Astrocyte of the cerebellum (primary cell): ENCODE data around the gene UCP1.

Experiments
- DNase-seq: peaks from one replicate; pipeline ENCODE4 v3.0.0-alpha.2; 2011; ENCODE audit warnings: low read depth
- H3K4me3 ChIP-seq: 2 replicates; pipeline ENCODE4 v1.5.1; 2011; ENCODE audit warnings: mild to moderate bottlenecking, low read depth, low read length, moderate library complexity
- CTCF ChIP-seq: IDR thresholded peaks from 2 replicates; pipeline ENCODE4 v1.5.1; 2012; ENCODE audit warnings: low read length, low read depth, moderate library complexity, mild to moderate bottlenecking; ENCODE audit errors: missing control alignments
- in situ Hi-C: cut with HindIII; loops from 2 replicates; pipeline ENCODE4 v1.10.0; 2017; ENCODE audit warnings: low sequenced_read_pairs

The UCP1 gene

GRCh38 chr4:140581078-140581477, 12.3 kb upstream of the UCP1 start:
- H3K4me3 ChIP-seq = no peak overlapping the region
- in situ Hi-C loops = no loop called here
- no peak for DNase-seq
- TF ChIP-seq CTCF = no peak

GRCh38 chr4:140579278-140579677, 10.5 kb upstream of the UCP1 start:
- TF ChIP-seq CTCF = no peak
- DNase-seq = no peak
- in situ Hi-C loops = no loop called here
- H3K4me3 ChIP-seq = no peak overlapping the region

GRCh38 chr4:140575489-140575888, 6.7 kb upstream of the UCP1 start:
- in situ Hi-C loops = no loop called here
- DNase-seq = no peak
- no peak for TF ChIP-seq CTCF
- H3K4me3 ChIP-seq = no peak overlapping the region

GRCh38 chr4:140571620-140572019, 2.9 kb upstream of the UCP1 start:
- H3K4me3 ChIP-seq = no peak overlapping the region
- in situ Hi-C loops = no loop called here
- TF ChIP-seq CTCF = no peak
- DNase-seq = no peak

- no peak for DNase-seq
- H3K4me3 ChIP-seq = peak overlapping the region; percentile 50
- TF ChIP-seq CTCF = no peak
- in situ Hi-C loops = no loop called here
These were observed 512 bp upstream of the UCP1 start for GRCh38 chr4:140569307-140569638.

- H3K4me3 ChIP-seq = no peak overlapping the region
- in situ Hi-C loops = no loop called here
- no peak for TF ChIP-seq CTCF
- no peak for DNase-seq
These were observed 9.1 kb downstream of the UCP1 start for GRCh38 chr4:140559696-140560095.

- H3K4me3 ChIP-seq = no peak overlapping the region
- DNase-seq = no peak
- in situ Hi-C loops = no loop called here
- TF ChIP-seq CTCF = no peak
These were observed 10.8 kb downstream of the UCP1 start for GRCh38 chr4:140557831-140558435.
